ENCODE data around the gene PCBD1. TPM values are rescaled to one million over a fixed set of nuclear protein-coding genes. Genes with fewer than 3 reads are reported as not detected.

PCBD1 gene
- total RNA-seq, 1 donor from 2014 or later = 54.6 TPM

- Histone ChIP-seq H3K4me1 (ENCODE audit: insufficient read depth, low read length) (peaks cover 12% of the 10 kb centered on the region), H3K79me2 (ENCODE audit: insufficient read depth, low read length) (no peaks in the 10 kb centered on the region), H2AFZ (ENCODE audit: low read depth, low read length) (no peak overlapping the region), H3K4me2 (ENCODE audit: low read length) (peak overlapping the region; percentile 86), H3K9ac (ENCODE audit: low read length) (no peak overlapping the region), H3K9me3 (ENCODE audit: insufficient read depth, low read depth, low read length) (no peaks in the 10 kb centered on the region), H3K4me3 (ENCODE audit: insufficient read depth, low read depth, low read length) (no peak overlapping the region), H3K36me3 (ENCODE audit: insufficient read depth, low read length) (no peaks in the 10 kb centered on the region), H3K27me3 (ENCODE audit: insufficient read depth, low read length) (no peaks in the 10 kb centered on the region), H3K27ac (ENCODE audit: low read depth, low read length) (no peak overlapping the region), H4K20me1 (ENCODE audit: insufficient read depth, low read length) (peaks cover 3% of the 10 kb centered on the region)
- peak overlapping the region; percentile 87 for H3K4me3 Mint-ChIP-seq (ENCODE audit: unreplicated experiment)
- H3K9me3 Mint-ChIP-seq (ENCODE audit: unreplicated experiment) = no peaks in the 10 kb centered on the region
- H3K36me3 Mint-ChIP-seq (ENCODE audit: low read depth, unreplicated experiment) = peaks cover 8% of the 10 kb centered on the region
- H3K27ac Mint-ChIP-seq (ENCODE audit: unreplicated experiment) = no peak overlapping the region
- no peaks in the 10 kb centered on the region for H3K27me3 Mint-ChIP-seq (ENCODE audit: low read depth, unreplicated experiment)
- DNase-seq (ENCODE audit: low read depth) (no peak), FAIRE-seq (no peak)
- H3K4me1 Mint-ChIP-seq (ENCODE audit: low read depth, unreplicated experiment) = peaks cover 10% of the 10 kb centered on the region
- TF ChIP-seq EZH2 (IDR thresholded peaks at IDR 0.05; ENCODE audit: insufficient read depth, low read length) = no peak
- TF ChIP-seq, protein P1, sequence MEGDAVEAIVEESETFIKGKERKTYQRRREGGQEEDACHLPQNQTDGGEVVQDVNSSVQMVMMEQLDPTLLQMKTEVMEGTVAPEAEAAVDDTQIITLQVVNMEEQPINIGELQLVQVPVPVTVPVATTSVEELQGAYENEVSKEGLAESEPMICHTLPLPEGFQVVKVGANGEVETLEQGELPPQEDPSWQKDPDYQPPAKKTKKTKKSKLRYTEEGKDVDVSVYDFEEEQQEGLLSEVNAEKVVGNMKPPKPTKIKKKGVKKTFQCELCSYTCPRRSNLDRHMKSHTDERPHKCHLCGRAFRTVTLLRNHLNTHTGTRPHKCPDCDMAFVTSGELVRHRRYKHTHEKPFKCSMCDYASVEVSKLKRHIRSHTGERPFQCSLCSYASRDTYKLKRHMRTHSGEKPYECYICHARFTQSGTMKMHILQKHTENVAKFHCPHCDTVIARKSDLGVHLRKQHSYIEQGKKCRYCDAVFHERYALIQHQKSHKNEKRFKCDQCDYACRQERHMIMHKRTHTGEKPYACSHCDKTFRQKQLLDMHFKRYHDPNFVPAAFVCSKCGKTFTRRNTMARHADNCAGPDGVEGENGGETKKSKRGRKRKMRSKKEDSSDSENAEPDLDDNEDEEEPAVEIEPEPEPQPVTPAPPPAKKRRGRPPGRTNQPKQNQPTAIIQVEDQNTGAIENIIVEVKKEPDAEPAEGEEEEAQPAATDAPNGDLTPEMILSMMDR (IDR thresholded peaks at IDR 0.05; ENCODE audit: insufficient read depth, low read depth, low read length) = no peak
Measured at GRCh38 chr10:70889291-70889690, 926 bp upstream of the PCBD1 start.

GRCh38 chr10:70886921-70887665 is 1.3 kb downstream of the PCBD1 start:
- peaks cover 3% of the 10 kb centered on the region for H4K20me1 ChIP-seq (ENCODE audit: insufficient read depth, low read length)
- peaks cover 16% of the 10 kb centered on the region for H3K36me3 Mint-ChIP-seq (ENCODE audit: low read depth, unreplicated experiment)
- peak overlapping the region; percentile 86 for H3K4me2 ChIP-seq (ENCODE audit: low read length)
- H3K27ac Mint-ChIP-seq (ENCODE audit: unreplicated experiment) = no peak overlapping the region
- H2AFZ ChIP-seq (ENCODE audit: low read depth, low read length) = peak overlapping the region; percentile 83
- peaks cover 9% of the 10 kb centered on the region for H3K4me1 Mint-ChIP-seq (ENCODE audit: low read depth, unreplicated experiment)
- no peaks in the 10 kb centered on the region for H3K27me3 ChIP-seq (ENCODE audit: insufficient read depth, low read length)
- H3K27ac ChIP-seq (ENCODE audit: low read depth, low read length) = no peak overlapping the region
- H3K4me3 ChIP-seq (ENCODE audit: insufficient read depth, low read depth, low read length) = no peak overlapping the region
- H3K27me3 Mint-ChIP-seq (ENCODE audit: low read depth, unreplicated experiment) = no peaks in the 10 kb centered on the region
- peak overlapping the region; percentile 73 for H3K9ac ChIP-seq (ENCODE audit: low read length)
- H3K79me2 ChIP-seq (ENCODE audit: insufficient read depth, low read length) = no peaks in the 10 kb centered on the region
- TF ChIP-seq, protein P1 (IDR thresholded peaks at IDR 0.05; ENCODE audit: insufficient read depth, low read depth, low read length) = no peak
- no peak for TF ChIP-seq EZH2 (IDR thresholded peaks at IDR 0.05; ENCODE audit: insufficient read depth, low read length)
- no peaks in the 10 kb centered on the region for H3K36me3 ChIP-seq (ENCODE audit: insufficient read depth, low read length)
- peaks cover 12% of the 10 kb centered on the region for H3K4me1 ChIP-seq (ENCODE audit: insufficient read depth, low read length)
- peak overlapping the region; percentile 82 for H3K4me3 Mint-ChIP-seq (ENCODE audit: unreplicated experiment)
- H3K9me3 ChIP-seq (ENCODE audit: insufficient read depth, low read depth, low read length) = no peaks in the 10 kb centered on the region
- no peak for DNase-seq (ENCODE audit: low read depth)
- no peaks in the 10 kb centered on the region for H3K9me3 Mint-ChIP-seq (ENCODE audit: unreplicated experiment)
- FAIRE-seq = no peak
